Kidney epithelial cell (primary cell): ENCODE results near the gene BBIP1. TPM values are rescaled to one million over a fixed set of nuclear protein-coding genes. Genes with fewer than 3 reads are reported as not detected.

Source experiments
- DNase-seq: peaks from one replicate; pipeline ENCODE4 v3.0.0-alpha.2; 2010; ENCODE audit warnings: low read depth
- H3K27me3 ChIP-seq: 2 replicates; pipeline ENCODE4 v1.6.0; 2011; ENCODE audit warnings: low read length; ENCODE audit not compliant: control insufficient read depth, insufficient read depth
- H3K36me3 ChIP-seq: 2 replicates; pipeline ENCODE4 v1.5.1; 2011; ENCODE audit warnings: low read length; ENCODE audit not compliant: control insufficient read depth, insufficient read depth
- H3K4me3 ChIP-seq: 2 replicates; pipeline ENCODE4 v1.5.1; 2011; ENCODE audit warnings: low read depth, mild to moderate bottlenecking, control low read depth, low read length
- total RNA-seq: library from RNA; depleted of rRNA; stranded (reverse); fragments of >200 nt; gene quantifications from 2 replicates; pipeline ENCODE4 v1.2.3, GENCODE V29; 2015
- TF ChIP-seq, protein P1 (sequence below): IDR thresholded peaks from 2 replicates; pipeline ENCODE4 v1.5.1; 2011; ENCODE audit warnings: mild to moderate bottlenecking, moderate library complexity, low read length, control low read depth, inconsistent platforms; ENCODE audit not compliant: insufficient read depth, poor library complexity, severe bottlenecking

Gene BBIP1
- total RNA-seq, 1 donor from 2014 or later, result 24.7 TPM

DNA sequence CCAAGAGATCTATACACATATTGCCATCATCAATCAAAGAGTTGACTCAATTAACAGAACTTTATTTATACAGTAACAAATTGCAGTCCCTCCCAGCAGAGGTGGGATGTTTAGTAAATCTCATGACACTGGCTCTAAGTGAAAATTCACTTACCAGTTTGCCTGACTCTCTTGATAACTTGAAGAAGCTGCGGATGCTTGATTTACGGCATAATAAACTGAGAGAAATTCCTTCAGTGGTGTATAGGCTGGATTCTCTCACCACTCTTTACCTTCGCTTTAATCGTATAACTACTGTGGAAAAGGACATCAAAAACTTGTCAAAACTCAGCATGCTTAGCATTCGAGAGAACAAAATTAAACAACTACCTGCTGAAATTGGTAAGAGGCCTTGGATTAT, 45.7 kb upstream of the BBIP1 start:
- DNase-seq, result no peak
- Histone ChIP-seq H3K36me3 (no peaks in the 10 kb centered on the region), H3K27me3 (no peaks in the 10 kb centered on the region), H3K4me3 (no peak overlapping the region)
- TF ChIP-seq, protein P1, sequence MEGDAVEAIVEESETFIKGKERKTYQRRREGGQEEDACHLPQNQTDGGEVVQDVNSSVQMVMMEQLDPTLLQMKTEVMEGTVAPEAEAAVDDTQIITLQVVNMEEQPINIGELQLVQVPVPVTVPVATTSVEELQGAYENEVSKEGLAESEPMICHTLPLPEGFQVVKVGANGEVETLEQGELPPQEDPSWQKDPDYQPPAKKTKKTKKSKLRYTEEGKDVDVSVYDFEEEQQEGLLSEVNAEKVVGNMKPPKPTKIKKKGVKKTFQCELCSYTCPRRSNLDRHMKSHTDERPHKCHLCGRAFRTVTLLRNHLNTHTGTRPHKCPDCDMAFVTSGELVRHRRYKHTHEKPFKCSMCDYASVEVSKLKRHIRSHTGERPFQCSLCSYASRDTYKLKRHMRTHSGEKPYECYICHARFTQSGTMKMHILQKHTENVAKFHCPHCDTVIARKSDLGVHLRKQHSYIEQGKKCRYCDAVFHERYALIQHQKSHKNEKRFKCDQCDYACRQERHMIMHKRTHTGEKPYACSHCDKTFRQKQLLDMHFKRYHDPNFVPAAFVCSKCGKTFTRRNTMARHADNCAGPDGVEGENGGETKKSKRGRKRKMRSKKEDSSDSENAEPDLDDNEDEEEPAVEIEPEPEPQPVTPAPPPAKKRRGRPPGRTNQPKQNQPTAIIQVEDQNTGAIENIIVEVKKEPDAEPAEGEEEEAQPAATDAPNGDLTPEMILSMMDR, result no peak

- DNase-seq, result no peak
- Histone ChIP-seq H3K4me3 (no peak overlapping the region), H3K27me3 (no peaks in the 10 kb centered on the region), H3K36me3 (no peaks in the 10 kb centered on the region)
- TF ChIP-seq, protein P1, result no peak
These were observed 44.2 kb upstream of the BBIP1 start for GRCh38 chr10:110963162-110963561.

DNA sequence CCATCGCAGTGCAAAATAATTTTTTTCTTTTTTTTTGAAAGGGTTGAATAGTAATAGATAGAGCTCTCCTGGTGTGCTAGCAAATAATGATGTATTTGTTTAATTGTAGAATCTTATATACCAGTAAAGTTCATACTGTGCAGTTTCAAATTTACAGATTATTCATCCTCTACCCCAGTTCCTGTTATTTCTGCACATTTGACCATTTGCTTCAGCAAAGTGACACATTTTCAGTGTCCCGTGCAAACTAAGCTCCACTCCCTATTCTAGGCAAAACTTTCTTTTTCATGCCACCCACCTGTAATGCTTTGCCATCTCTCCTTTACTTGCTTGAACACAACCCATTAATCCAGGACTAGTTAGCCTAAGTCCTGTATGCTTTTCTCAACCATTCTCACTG, 43.5 kb upstream of the BBIP1 start:
- no peak for DNase-seq
- no peak overlapping the region for H3K4me3 ChIP-seq
- TF ChIP-seq, protein P1, result no peak
- H3K27me3 ChIP-seq, result no peaks in the 10 kb centered on the region
- no peaks in the 10 kb centered on the region for H3K36me3 ChIP-seq

GRCh38 chr10:110960333-110960712, 41.3 kb upstream of the BBIP1 start:
- H3K4me3 ChIP-seq, result no peak overlapping the region
- no peaks in the 10 kb centered on the region for H3K36me3 ChIP-seq
- DNase-seq, result no peak
- TF ChIP-seq, protein P1, result no peak
- no peaks in the 10 kb centered on the region for H3K27me3 ChIP-seq

GRCh38 chr10:110959379-110960332, 40.7 kb upstream of the BBIP1 start:
- TF ChIP-seq, protein P1, result no peak
- no peaks in the 10 kb centered on the region for H3K27me3 ChIP-seq
- DNase-seq, result no peak
- H3K4me3 ChIP-seq, result no peak overlapping the region
- H3K36me3 ChIP-seq, result no peaks in the 10 kb centered on the region
